UCSD-AML1 (cell line): Measurements from ENCODE around the gene RANBP1.

Experiments
- DNase-seq: peaks from one replicate; lab custom pipeline; 2025; ENCODE audit not compliant: unreplicated experiment; lab: John Stamatoyannopoulos, UW

The RANBP1 gene

GRCh38 chr22:20167643-20168322, 51.9 kb downstream of the RANBP1 start:
- no peak for DNase-seq

DNA sequence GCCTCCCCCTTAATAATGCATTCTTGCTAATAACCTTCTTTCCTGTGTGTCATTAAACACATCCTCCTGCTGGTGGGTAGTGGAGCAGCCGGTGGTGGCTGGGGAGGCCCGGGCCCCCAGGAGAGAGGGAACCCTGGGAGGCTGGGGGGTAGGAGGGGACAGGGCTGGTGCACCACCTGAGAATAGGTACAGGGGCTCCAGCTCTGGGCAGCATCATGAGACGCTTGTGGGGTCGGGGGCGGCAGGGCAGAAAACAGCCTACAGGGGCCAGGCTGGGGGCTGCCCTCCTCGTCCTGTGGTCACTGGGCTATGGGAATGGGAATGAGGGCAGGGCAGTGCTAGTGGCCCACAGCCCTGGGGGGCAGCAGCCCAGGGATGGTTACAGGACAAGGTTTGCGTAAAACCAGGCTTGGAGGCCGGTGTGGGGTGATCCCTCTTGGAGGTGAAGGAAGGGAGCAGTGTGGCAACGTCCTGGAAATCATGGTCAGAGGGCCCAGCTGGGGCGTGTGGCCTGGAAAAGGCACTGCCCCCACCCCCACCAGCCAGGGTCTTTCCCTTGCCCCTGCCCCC, 53.4 kb downstream of the RANBP1 start:
- no peak for DNase-seq

DNA sequence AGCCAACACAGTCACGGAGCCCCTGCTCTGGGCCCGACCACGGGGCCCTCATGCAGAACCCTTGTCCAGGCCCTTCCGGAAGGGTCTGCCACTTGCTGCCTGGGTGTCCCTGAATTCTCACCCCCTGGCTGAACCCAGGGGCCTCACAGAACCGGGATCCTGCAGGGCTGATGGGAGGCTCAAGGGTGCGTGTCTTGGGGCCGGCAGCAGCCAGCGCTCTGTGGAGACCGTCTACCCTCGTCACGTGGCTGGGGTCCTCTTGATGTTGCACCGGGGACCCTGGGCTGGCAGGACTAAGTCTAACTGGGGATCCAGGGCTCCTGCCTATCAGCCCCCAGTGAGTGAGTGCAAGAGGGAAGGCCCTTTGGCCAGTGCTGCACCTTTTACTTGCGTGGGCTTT, 54.3 kb downstream of the RANBP1 start:
- no peak for DNase-seq

DNA sequence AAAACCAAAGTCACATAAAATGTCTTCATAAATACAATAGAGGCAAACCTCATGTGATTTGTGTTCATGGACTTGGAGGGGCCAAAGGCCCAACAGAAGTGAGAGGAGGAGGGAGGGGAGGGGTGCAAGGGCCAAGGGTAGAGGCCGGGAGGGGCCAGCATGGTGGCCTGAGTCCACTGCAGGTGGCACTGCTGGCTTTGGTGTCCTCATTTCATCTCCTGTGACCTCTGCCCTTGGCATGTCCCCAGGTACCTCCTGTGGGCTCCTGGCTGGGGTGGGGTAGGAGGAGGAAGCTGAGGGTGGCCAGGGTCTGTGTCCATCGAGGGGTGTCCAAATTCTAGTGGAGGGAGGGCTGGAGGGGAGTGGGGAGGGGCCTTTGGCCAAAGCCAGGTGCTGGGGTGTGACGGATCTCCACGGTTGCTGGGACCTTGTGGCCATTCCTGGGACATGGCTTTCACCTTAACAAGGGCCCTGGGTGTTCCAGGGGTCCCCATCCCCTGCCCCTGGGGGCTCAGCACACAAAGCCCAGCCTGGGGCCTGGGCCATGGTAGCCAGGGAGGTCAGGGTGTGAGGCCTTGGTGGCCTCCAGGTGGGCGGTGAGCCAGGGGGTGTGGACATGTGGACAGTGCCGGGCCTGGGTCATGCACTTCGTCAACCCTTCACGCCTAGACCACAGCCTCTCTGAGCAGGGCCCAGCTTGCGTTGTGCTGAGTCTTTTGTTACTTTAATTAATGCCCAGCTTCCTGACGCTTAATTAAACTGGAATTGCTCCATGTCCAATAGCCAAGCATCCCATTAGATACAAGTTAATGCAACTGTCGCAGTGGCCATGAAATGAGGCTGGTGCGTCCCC, 55.6 kb downstream of the RANBP1 start:
- DNase-seq: no peak

GRCh38 chr22:20172141-20172613, 56.3 kb downstream of the RANBP1 start:
- DNase-seq: no peak

DNA sequence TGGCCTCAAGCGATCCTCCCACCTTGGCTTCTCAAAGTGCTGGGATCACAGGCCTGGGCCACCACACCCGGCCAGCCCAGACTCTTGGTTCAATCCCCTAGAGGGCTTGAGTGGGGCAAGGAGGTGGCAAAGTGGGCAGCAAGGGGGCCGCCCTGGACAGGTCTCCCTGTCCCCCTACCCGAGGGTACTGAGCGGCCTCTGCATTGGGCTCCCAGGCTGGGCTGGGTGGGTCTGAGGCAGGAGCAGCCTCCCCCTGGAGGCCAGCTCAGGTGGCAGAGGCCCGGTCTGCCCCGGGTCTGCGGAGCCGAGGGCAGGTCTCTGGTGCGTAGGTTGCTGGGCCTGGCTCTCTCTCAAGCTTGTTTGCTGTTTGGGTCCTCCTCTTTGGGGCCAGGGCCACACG, 57.3 kb downstream of the RANBP1 start:
- no peak for DNase-seq

DNA sequence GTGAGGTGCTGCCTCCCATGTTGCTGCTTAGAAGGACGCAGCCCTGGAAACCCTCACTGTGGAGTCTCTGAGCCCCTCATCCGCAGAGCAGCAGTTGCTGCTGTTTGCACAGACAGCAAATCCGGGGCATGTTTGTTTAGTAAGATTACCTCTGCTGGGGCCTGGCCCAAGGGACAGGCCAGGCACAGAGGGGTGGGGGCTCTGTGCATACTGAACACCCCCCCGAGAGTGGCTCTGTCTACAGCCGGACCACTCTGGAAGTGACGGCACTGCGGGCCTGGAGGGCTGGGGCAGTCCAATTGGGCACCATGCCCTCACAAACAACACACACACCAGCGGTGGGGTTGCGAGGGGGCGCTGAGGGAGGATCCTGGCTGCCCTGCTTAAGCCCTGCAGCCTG, 57.9 kb downstream of the RANBP1 start:
- no peak for DNase-seq

DNA sequence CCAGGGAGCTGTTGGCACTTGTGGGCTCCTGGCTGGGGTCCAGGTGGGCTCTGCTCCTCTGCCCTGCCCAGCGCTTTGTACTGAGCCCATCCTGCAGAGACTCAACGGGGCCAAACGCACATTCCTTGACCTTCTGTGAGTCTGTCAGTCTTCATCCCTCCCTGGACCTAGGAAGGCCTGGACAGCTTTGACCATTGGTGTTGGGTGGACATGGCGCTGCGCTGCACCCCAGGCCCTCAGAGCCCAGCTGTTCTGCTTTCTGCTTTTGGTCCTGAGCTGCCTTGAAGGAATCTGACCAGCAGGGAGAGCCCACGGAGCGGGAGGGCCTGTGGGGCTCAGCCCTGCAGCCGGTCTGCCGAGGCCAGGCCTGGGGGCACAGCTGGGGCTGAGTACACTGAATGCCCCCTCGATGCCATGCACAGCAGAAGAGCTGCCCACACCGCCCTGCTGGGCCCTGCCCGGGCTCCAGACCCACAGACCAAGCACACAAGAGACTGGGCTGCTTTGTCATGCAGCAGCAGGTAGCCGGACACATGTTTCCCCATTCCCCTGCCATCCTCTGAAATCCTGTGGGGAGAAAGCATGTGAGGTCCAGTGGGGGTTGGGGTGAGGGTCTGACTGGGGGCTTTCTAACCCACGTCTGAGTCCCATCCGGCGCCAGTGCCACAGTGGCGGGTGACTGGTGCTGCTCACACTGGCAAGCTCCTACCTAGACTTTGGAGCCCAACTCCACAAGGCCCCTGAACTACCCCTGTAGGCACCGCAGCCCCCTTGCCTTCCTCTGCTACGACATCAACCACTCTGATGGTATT, 59.1 kb downstream of the RANBP1 start:
- DNase-seq: peak; percentile 18

DNA sequence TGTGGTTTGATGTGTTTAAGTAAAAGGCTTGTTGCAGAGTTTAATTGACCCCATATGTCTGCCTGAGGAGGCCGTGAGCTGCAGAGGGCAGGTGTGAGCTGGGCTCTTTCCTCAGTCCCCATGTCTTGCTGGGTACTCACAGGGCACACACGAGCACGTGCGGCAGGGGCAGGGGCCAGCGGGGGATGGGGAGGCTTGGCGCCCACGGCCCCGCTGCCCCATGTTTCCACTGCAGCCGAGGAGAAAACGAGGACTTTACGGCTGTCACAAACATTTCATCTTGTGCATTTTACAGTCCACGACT, 59.6 kb downstream of the RANBP1 start:
- DNase-seq: no peak

GRCh38 chr22:20176421-20177085, 60.6 kb downstream of the RANBP1 start:
- no peak for DNase-seq
